HG03139 (cell line): ENCODE results near the gene WDR41.
"Not testable (repeated sequence)": the region's sequence is repeated elsewhere in the genome, so short reads cannot be mapped to it uniquely, and the experiment has no call there.

Experiments used
- ATAC-seq: cut with Tn5 transposase; IDR thresholded peaks from one replicate; pipeline ENCODE4 v1.9.1; 2021; ENCODE audit not compliant: unreplicated experiment

Gene WDR41

DNA sequence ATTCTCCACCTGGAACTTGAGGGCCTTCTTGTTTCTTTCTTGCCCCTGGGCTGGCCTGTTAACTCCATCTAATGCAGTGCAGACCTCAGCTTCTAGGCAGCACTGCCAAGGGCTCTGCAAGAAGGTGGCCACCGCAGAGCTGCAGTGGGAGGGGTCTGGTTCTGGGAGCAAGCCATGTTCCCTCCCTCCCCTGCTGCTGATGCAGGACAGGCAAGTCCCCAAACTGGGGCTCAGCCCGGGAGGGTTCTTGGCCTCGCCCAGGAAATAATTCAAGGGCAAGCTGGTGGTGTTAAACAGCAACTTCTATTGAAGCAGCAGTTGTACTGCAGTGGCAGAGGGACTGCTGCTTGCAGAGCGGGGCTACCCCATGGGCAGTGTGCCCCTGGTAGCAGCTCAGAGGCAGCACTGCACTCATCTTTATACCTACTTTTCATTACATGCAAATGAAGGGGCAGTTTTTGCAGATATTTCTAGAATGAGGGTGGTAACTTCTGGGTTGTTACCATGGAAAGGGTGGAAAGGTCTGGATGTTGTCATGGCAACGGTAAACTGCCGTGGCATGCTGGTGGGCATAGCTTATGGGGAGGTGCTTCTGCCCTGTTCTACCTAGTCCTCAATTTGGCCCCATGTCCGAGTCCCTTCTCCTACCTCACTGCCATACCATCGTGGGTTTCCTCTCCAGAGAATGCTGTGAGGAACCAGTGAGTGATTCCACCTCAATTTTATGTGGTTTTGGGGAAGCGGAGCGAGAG lies 82.1 kb downstream of the WDR41 start:
- no peak for ATAC-seq

DNA sequence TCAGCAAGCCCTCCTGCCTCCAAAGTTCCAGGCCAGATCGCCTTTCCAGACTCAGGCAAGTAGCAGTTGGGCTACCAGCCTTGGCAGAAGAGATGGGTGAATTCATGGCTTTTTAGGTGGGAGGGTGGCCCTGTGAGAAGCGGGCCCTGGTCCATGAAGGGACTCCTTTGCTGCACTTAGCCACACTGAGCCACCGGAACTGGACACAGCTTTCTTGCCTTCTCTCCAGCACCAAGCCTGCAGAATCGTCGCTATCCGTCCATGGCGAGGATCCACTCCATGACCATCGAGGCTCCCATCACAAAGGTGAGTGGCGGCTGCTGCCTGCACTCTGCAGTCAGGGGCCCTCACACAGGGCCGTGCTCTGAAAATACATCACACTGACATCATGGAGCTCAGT lies 85.0 kb downstream of the WDR41 start:
- ATAC-seq = no peak

DNA sequence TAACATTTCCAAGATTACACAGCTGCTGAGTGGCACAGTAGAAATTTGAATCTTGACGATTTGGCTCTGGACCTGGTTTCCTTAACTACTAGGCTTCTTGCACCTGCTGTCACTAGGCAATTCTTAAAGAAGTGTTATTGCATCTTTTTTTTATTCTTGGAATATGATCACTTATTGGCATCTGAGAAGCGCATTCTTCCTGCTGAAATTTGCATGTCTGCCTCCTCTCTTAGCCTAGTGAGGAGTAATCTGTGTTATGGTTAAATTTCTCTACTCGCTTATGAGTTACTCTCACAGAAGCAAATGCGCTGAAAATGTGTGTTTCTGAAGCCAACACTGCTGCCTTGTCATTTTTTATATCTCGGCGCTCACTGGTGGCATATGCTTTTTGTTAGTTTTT lies 89.3 kb downstream of the WDR41 start:
- no peak for ATAC-seq

DNA sequence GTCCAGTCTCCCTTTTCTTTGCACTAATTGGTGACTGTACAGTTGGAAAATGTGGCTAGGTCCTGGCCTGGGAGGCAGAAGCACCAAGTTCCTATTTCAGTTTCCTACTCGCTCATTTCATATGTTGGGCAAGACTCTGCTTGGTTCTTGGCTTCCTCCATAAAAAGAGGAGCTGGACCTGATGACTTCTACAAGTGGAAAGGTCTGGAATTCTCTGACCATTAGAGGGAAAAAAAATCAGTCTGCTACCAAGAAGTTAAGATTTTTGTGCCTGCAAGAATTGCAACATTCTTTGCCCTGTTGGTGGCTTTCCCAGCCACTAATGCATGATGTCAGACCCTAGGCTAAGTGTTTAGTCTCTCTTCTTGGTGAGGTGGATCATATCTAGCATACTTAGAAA lies 91.5 kb downstream of the WDR41 start:
- ATAC-seq = no peak

DNA sequence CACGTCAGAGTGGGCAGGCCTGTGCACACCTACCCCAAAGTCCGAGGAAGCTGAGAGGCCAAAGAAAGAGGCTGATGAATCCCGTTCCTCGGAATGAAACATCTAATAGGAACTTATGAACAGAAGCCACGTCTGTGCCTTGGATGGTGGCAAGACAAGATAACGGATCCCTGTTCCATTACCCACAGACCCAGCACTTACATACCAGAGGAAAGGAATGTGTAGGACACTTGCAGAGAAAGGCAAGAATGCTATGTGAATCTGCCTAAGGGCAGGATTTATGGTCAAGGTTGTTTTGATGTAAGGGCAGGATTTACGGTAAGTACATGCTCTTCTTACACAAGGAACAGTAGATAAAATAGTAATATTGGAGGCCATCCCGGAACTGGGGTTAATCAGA lies 93.2 kb downstream of the WDR41 start:
- no peak for ATAC-seq

DNA sequence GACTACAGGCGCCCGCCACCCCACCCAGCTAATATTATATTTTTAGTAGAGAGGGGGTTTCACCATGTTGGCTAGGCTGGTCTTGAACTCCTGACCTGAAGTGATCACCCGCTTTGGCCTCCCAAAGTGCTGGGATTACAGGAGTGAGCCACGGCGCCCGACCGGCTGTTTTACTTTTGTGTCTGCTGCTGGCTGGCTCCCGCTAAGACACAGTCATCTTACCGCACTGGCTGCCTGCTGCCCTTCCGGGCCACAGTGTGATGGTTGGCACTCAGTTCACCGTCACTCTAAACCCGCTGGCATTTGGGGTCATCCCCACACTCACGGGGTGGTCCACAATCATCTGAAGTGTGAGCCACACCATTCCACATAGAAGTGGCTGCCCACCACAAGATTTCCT lies 93.7 kb downstream of the WDR41 start:
- no peak for ATAC-seq

DNA sequence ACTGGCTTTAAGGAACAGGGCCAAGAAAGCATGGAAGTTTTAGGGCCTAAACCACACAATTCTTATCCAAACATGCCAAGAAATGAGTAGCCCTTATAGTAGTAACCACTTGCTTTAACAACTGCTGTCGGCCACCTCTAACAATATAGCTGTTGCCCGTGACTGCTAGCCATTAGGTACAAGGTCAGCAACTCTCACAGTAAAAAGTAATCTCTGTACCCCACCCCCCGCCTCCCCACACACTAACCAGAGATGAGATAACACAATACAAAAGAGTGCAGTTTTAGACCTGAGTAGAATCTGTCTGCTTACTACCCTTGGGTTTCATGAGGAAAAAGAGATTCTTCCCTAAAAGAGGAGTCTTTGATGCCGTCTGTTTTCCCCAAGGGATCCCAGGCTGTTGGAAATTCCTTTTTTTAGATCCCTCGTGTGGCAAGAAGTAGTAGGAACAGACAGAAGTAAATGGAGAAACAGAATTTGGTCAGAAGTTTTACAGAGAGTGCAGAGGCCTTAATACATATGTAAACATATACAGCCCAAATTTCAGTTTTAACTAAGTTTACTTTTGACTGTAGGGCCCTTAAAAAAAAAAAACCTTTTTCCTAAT lies 94.3 kb downstream of the WDR41 start:
- no peak for ATAC-seq

DNA sequence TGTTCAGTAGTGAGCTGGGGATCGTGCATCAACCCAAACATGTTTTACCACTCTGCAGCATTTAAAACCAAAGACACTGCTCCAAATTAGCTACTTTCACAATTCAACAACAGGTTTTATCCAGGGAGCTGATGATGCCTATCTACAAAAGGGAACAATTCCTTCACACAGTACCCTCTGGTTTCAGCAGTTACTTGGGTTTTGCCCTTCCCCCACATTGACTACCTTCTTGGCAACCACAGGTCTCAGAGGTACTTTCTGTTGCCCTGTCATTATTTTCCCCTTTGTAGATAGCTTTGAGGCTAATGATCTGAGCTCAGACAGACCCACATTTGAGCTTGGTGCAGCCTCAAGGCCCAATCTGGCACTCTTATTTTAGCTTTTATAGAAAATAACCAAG lies 96.1 kb downstream of the WDR41 start:
- ATAC-seq = no peak

DNA sequence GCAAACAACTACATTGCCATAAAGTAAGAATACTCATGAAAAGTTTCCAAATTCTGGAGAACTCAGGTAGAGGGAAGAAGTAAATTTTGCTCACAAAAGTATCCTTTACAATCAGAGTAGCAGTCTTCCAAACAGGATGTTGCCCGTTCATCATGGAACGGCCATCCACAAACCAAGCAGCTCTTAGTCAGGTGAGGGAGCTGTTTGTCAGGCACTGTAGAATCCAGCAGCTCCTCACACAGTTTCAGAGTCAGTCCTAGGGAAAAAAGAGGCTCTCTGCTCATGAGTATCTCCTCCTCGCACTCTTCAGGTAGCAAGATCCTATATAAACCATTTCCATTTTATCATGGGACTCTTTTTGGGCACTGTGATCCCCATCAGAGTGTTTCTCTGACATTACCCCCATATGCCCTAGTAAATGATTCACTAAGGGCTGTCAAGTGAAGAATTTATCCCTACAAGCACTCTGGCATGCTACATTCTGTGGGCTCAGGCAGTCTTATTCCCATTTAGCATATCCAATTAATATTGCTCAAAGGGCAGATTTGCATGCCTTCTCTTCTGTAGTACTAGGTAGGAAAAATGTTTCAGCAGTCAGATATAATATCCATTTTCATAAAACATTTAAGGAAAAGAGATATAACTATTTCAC lies 97.9 kb downstream of the WDR41 start:
- ATAC-seq = no peak

DNA sequence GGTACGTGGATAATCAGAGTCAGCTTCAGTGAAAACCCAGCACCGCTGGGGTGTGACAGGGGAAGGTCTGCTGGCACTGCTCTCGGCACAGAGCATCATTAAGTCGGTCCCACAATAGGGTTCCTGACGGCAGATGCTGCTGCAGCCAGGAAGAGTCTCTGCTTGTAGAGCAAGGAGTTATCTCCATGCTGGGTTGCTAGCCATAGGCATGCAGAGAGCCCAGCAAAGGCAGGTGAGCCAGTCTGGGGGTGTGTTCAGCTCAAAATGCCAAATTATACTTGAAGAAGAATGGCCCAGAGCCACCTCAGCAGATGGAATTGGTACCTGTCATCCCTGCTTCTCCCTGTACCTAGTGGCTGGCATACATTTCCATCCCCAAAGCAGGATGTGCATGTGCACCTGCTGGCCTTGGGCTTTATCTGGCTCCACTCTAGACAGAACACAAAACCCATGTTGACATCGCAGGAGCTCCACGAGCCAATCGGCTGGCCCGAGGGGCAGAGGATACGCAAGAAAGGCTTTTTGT lies 100.8 kb downstream of the WDR41 start:
- no peak for ATAC-seq

DNA sequence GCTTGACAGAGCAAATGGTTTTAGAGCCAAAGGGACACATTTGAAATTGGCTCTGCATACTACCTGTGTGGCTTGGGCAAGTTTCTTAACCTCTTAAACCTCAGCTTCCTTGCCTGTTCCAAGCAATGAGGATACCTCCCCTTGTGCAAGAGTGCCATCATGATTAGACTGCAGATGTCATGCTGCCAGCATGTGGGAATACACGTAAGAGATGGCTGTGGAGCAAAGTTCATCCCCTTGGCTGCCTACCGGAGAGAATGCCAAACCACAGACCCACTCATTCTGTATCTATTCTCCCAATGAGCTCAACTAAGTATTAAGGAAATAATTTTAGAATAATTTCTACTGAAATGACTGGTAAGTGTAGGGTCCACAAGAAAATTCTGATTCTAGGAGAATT lies 101.3 kb downstream of the WDR41 start:
- ATAC-seq = no peak

DNA sequence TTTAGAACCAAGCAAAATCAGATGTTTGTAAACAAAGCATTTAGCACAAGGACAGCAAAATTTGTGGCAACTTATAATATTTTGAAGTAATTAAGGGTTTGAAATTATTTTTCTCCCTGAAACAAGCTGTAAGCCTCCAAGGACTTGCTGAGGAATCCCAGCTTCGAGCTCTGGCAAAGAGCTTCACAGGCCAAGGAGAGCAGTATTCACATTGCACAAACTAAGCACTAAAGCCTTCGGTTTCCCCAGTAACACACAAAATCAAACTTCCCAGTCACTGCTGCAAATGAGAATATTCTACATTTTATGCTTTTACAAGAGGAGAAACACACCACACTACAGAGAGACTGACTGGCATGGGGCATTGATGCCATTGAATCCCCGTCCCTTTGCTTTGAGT lies 101.9 kb downstream of the WDR41 start:
- no peak for ATAC-seq

DNA sequence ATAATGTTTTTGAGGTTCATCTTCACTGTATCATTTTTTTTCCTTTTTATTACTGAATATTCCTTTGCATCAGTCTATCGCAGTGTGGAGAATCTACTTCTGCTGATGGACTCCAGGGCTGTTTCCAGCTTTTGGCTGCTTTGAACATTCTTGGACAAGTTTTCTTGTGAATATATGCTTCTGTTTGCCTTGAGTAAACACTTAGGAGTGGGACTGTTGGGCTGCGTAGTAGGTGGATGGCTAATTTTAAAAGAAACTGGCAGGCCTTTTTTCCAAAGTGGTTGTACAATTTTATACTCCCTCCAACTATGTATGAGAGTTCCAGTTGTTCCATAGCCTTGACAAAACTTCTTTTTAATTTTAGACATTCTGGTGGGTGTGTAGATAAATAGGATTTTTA lies 102.4 kb downstream of the WDR41 start:
- ATAC-seq = no peak

DNA sequence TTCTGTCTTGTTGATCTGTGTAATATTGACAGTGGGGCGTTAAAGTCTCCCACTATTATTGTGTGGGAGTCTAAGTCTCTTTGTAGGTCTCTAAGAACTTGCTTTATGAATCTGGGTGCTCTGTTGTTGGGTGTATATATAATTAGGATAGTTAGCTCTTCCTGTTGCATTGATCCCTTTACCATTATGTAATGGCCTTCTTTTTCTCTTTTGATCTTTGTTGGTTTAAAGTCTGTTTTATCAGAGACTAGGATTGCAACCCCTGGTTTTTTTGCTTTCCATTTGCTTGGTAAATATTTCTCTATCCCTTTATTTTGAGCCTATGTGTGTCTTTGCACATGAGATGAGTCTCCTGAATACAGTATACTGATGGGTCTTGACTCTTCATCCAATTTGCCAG lies 105.8 kb downstream of the WDR41 start:
- ATAC-seq = not testable (repeated sequence)

DNA sequence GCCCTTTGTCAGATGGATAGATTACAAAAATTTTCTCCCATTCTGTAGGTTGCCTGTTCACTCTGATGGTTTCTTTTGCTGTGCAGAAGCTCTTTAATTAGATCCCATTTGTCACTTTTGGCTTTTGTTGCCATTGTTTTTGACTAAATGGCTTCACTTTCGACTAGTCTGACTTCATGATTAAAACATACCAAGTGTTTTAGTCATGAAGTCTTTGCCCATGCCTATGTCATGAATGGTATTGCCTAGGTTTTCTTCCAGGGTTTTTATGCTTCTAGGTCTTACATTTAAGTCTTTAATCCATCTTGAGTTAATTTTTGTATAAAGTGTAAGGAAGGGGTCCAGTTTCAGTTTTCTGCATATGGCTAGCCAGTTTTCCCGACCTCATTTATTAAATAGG lies 108.8 kb downstream of the WDR41 start:
- not testable (repeated sequence) for ATAC-seq
